Renal pelvis (tissue), 3 donors: ENCODE data around the gene ZSCAN5C. TPM values are rescaled to one million over a fixed set of nuclear protein-coding genes. Genes with fewer than 3 reads are reported as not detected.

Experiments used
- polyA plus RNA-seq, 3 donors: library from polyadenylated mRNA; unstranded; fragments of 120-200 nt; gene quantifications; one replicate each; pipeline ENCODE4 v1.2.1, GENCODE V29; 2013; ENCODE audit not compliant: insufficient read length in 3 of 3

Gene ZSCAN5C
- polyA plus RNA-seq, 3 donors, result not detected

Other genes starting within 250 kb of the ZSCAN5C start
- gene NLRP5, start 215.5 kb upstream of the ZSCAN5C start, polyA plus RNA-seq, result not detected
- gene ZNF787, start 81.0 kb upstream of the ZSCAN5C start, polyA plus RNA-seq, result 10 to 100 TPM; 18.1 to 26.2 (median 22.7) TPM
- 10 to 100 TPM; 39.9 to 48.7 (median 41.2) TPM for gene ZNF444, start 61.0 kb upstream of the ZSCAN5C start, polyA plus RNA-seq
- under 1 TPM in 1 of 3 donors, not detected in 2; 0.47 TPM for gene GALP, start 26.3 kb upstream of the ZSCAN5C start, polyA plus RNA-seq
- gene ZSCAN5B, start 4.5 kb upstream of the ZSCAN5C start, polyA plus RNA-seq, result under 1 TPM in 2 of 3 donors, not detected in 1; 0.13 to 0.14 TPM
- 1 to 10 TPM; 1.7 to 5.6 (median 5.3) TPM for gene EDDM13, start 70.5 kb downstream of the ZSCAN5C start, polyA plus RNA-seq
- 10 to 100 TPM; 12.2 to 21.6 (median 20.3) TPM for gene ZSCAN5A, start 112.6 kb downstream of the ZSCAN5C start, polyA plus RNA-seq
- 10 to 100 TPM in 2 of 3 donors, 1 to 10 TPM in 1; 9.2 to 16.5 (median 10.8) TPM for gene ZNF582, start 191.3 kb downstream of the ZSCAN5C start, polyA plus RNA-seq
- gene ZNF583, start 202.1 kb downstream of the ZSCAN5C start, polyA plus RNA-seq, result 1 to 10 TPM; 8.6 to 9.6 (median 9.4) TPM